Neural progenitor cell (in vitro differentiated cells): ENCODE data around the gene TRABD2B.

Source experiments
- EZH2 ChIP-seq: fragments of 200-600 bp; sonication (generic); IDR thresholded peaks from 2 replicates; pipeline ENCODE4 v1.6.1; 2017; ENCODE audit warnings: antibody characterized with exemption, mild to moderate bottlenecking, moderate library complexity
- EZH2phosphoT487 ChIP-seq: fragments of 200-600 bp; sonication (generic); IDR thresholded peaks from 2 replicates; pipeline ENCODE4 v1.6.1; 2017; ENCODE audit warnings: antibody characterized with exemption
- TF ChIP-seq, protein P1 (sequence below): fragments of 200-600 bp; sonication (generic); IDR thresholded peaks from 2 replicates; pipeline ENCODE4 v1.5.1; 2017; ENCODE audit warnings: antibody characterized with exemption, mild to moderate bottlenecking

DNA sequence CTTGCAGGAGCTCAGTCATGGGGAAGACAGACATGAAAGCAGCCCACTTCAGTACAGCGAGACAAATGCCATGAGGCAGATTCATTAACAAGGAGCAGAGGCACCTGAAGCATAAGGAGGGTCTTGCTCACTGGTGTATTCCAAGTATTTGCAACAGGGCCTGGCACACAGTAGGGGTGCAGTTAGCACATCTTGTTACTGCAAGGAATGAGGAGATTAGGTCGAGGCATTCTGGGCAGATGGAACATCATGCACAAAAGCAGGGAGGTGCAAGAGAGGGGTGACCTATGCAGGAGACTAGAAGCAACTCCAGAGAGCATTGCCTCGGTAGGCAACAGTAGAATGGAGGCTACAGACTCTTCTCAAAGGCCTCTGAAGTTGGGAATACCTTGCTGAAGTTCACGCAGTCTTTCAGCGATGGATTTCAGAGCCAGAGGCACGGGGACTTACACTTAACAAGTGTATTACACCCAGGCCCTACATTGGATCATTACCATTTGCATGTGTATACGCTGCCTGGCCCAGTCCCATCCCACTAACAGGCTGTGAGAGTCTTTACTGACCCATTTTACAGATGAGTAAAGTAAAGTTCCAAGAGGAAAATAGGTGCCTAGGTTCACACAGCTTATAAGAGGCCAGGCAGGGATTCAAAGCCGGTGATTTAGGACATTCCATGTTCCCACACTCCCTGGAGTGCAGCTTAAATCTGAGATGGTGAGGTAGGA is 82.1 kb downstream of the TRABD2B start:
- TF ChIP-seq, protein P1, sequence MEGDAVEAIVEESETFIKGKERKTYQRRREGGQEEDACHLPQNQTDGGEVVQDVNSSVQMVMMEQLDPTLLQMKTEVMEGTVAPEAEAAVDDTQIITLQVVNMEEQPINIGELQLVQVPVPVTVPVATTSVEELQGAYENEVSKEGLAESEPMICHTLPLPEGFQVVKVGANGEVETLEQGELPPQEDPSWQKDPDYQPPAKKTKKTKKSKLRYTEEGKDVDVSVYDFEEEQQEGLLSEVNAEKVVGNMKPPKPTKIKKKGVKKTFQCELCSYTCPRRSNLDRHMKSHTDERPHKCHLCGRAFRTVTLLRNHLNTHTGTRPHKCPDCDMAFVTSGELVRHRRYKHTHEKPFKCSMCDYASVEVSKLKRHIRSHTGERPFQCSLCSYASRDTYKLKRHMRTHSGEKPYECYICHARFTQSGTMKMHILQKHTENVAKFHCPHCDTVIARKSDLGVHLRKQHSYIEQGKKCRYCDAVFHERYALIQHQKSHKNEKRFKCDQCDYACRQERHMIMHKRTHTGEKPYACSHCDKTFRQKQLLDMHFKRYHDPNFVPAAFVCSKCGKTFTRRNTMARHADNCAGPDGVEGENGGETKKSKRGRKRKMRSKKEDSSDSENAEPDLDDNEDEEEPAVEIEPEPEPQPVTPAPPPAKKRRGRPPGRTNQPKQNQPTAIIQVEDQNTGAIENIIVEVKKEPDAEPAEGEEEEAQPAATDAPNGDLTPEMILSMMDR: no peak
- no peak for TF ChIP-seq EZH2
- TF ChIP-seq EZH2phosphoT487: no peak
